HL-60 (cell line): ENCODE measurements around the gene TNNI2.

Source experiments
- DNase-seq, 2 experiments: peaks; one replicate each; pipeline ENCODE4 v3.0.0-alpha.2; 2010 to 2020; ENCODE audit warnings: low read depth in 1 of 2, low spot score in 1 of 2
- H3K27ac ChIP-seq: fragments of 250-450 bp; sonication (Bioruptor Pico); replicated peaks from 2 replicates; pipeline ENCODE4 v1.5.1; 2020; ENCODE audit warnings: mild to moderate bottlenecking, moderate library complexity
- H3K27me3 ChIP-seq: fragments of 250-450 bp; sonication (Bioruptor Pico); 2 replicates; pipeline ENCODE4 v1.5.1; 2021; ENCODE audit warnings: mild to moderate bottlenecking, moderate library complexity; ENCODE audit not compliant: insufficient read depth, poor library complexity, severe bottlenecking
- H3K4me3 ChIP-seq: replicated peaks from 2 replicates; pipeline ENCODE4 v1.5.1; 2011; ENCODE audit warnings: mild to moderate bottlenecking, control low read depth, low read length; ENCODE audit not compliant: insufficient read depth
- GABPA ChIP-seq: IDR thresholded peaks from 2 replicates; pipeline ENCODE4 v1.6.1; 2012; ENCODE audit warnings: low read depth
- POLR2AphosphoS5 ChIP-seq: IDR thresholded peaks from 2 replicates; pipeline ENCODE4 v1.6.1; 2012; ENCODE audit warnings: low read depth
- SPI1 ChIP-seq: IDR thresholded peaks from 2 replicates; pipeline ENCODE4 v1.6.1; 2012; ENCODE audit warnings: low read depth, mild to moderate bottlenecking, borderline replicate concordance
- TF ChIP-seq, protein P1 (sequence below): IDR thresholded peaks from 2 replicates; pipeline ENCODE4 v1.6.1; 2012; ENCODE audit warnings: low read depth; ENCODE audit not compliant: insufficient replicate concordance
- TF ChIP-seq, protein P2 (sequence below): IDR thresholded peaks from one replicate; pipeline ENCODE4 v1.5.1; 2011; ENCODE audit warnings: low read length, control low read depth, inconsistent platforms; ENCODE audit not compliant: insufficient read depth

TNNI2 gene

DNA sequence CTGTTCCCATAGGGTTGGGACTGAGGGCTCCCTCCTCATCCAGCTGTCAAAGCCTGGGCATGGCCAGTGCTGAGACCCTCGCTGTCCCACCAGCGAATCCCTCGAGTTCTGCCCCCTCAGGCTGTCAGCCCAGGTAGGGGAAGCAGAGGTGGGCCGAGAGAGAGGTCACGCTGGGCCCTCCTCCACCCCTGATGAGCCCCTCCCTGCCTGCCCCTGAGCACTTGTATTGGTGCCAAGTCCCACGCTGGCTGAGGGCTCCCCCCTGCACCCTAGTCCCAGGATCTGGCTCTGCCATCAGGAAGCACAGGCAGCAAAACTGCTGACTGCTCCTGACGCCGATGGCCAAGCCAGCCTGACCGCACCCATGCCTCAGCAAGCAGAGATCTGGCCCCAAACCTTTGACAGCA, 49.6 kb downstream of the TNNI2 start:
- TF ChIP-seq POLR2AphosphoS5, result no peak
- TF ChIP-seq SPI1, result no peak
- TF ChIP-seq, protein P1, sequence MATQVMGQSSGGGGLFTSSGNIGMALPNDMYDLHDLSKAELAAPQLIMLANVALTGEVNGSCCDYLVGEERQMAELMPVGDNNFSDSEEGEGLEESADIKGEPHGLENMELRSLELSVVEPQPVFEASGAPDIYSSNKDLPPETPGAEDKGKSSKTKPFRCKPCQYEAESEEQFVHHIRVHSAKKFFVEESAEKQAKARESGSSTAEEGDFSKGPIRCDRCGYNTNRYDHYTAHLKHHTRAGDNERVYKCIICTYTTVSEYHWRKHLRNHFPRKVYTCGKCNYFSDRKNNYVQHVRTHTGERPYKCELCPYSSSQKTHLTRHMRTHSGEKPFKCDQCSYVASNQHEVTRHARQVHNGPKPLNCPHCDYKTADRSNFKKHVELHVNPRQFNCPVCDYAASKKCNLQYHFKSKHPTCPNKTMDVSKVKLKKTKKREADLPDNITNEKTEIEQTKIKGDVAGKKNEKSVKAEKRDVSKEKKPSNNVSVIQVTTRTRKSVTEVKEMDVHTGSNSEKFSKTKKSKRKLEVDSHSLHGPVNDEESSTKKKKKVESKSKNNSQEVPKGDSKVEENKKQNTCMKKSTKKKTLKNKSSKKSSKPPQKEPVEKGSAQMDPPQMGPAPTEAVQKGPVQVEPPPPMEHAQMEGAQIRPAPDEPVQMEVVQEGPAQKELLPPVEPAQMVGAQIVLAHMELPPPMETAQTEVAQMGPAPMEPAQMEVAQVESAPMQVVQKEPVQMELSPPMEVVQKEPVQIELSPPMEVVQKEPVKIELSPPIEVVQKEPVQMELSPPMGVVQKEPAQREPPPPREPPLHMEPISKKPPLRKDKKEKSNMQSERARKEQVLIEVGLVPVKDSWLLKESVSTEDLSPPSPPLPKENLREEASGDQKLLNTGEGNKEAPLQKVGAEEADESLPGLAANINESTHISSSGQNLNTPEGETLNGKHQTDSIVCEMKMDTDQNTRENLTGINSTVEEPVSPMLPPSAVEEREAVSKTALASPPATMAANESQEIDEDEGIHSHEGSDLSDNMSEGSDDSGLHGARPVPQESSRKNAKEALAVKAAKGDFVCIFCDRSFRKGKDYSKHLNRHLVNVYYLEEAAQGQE, result no peak
- TF ChIP-seq, protein P2, sequence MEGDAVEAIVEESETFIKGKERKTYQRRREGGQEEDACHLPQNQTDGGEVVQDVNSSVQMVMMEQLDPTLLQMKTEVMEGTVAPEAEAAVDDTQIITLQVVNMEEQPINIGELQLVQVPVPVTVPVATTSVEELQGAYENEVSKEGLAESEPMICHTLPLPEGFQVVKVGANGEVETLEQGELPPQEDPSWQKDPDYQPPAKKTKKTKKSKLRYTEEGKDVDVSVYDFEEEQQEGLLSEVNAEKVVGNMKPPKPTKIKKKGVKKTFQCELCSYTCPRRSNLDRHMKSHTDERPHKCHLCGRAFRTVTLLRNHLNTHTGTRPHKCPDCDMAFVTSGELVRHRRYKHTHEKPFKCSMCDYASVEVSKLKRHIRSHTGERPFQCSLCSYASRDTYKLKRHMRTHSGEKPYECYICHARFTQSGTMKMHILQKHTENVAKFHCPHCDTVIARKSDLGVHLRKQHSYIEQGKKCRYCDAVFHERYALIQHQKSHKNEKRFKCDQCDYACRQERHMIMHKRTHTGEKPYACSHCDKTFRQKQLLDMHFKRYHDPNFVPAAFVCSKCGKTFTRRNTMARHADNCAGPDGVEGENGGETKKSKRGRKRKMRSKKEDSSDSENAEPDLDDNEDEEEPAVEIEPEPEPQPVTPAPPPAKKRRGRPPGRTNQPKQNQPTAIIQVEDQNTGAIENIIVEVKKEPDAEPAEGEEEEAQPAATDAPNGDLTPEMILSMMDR, result no peak
- no peak for TF ChIP-seq GABPA
- Histone ChIP-seq H3K27me3 (no peaks in the 10 kb centered on the region), H3K4me3 (no peak overlapping the region), H3K27ac (no peak overlapping the region)
- no peak for DNase-seq

DNA sequence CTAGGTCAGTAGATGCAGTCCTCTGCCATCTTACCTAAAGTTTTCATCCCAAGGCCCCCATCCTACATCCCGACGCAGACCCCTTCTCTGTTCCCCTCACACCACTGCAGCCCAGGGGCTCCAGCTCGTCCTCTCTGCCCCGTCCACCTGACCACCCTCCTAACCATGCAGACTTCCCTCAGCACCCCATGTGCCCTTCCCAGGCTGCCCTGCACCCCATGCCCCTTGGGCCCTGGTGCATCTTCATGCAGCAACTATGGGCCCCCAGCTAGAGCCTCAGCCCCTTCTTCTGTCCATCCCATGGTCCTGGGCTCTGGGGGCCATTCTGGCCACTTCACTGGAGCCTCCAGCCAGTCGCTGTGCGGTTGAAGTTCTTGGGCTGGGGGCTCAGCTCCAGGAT, 50.0 kb downstream of the TNNI2 start:
- DNase-seq, result no peak
- no peaks in the 10 kb centered on the region for H3K27me3 ChIP-seq
- no peak overlapping the region for H3K27ac ChIP-seq
- no peak for TF ChIP-seq SPI1
- no peak for TF ChIP-seq POLR2AphosphoS5
- TF ChIP-seq GABPA, result no peak
- TF ChIP-seq, protein P2, result no peak
- TF ChIP-seq, protein P1, result no peak
- H3K4me3 ChIP-seq, result no peak overlapping the region

DNA sequence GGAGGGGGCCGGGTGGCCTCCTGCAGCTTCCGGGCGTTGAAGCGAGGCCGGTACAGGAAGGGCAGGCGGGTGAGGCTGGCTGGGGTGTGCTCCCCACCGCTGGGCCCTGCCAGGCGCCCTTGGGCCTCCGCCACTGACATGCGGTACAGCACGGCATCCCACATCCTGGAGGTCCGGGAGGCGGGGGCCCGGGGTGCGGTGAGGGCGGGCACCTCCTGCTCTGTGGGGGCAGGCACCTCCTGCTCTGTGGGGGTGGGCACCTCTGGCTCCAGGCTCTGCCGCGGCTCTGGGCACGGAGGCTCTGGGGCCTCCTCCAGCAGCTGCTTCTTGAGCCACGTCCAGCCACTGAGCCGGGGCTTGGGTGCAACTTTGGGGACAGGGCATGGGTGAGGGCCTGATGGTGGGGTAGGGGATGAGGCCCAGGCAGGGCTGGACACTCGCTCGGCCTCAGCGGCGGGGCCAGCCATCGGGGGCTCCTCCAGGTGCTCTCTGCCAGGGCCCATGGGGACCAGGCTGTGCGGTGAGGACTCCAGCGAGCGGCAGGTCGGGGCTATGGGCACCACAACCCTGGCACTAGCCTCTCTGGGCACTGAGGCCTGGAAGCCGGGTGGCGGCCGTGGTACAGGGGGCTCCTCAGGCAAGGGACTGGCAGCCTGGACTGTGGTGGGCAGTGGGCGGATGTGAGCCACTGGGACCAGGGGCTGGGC, 50.6 kb downstream of the TNNI2 start:
- Histone ChIP-seq H3K4me3 (no peak overlapping the region), H3K27ac (no peak overlapping the region)
- TF ChIP-seq, protein P2, result no peak
- TF ChIP-seq, protein P1, result no peak
- TF ChIP-seq GABPA, result no peak
- TF ChIP-seq SPI1, result no peak
- no peak for TF ChIP-seq POLR2AphosphoS5

More for the DNA sequence above, 50.6 kb downstream of the TNNI2 start:
- peak in 1 of 2 experiments; percentile 14 for DNase-seq
- no peaks in the 10 kb centered on the region for H3K27me3 ChIP-seq
